K562 (cell line): ENCODE data around the gene LRRC4B. TPM values are rescaled to one million over a fixed set of nuclear protein-coding genes. Genes with fewer than 3 reads are reported as not detected.
A peak's percentile ranks its signal among the peaks of the same experiment; 100 is the strongest.

ENCODE experiments used
- ATAC-seq: fragments of 200-7000 bp; cut with Tn5 transposase; 3 replicates; pipeline ENCODE4 v1.9.1; 2020; ENCODE audit warnings: moderate library complexity
- BruUV-seq: library from RNA; stranded (reverse); fragments of 400-500 nt; replicated peaks from 2 replicates; lab custom pipeline; 2021; lab: Mats Ljungman, UMichigan
- CTCF ChIA-PET: fragments of 300-600 bp; formaldehyde crosslinking; extraction: SDS; loops from one replicate; lab custom pipeline; 2021; ENCODE audit warnings: low intra/inter-chr PET ratio; lab: Yijun Ruan, JAX
- POLR2A ChIA-PET: fragments of 300-600, 350-650 bp; sonication (Branson Sonifier 250); formaldehyde crosslinking; extraction: SDS; loops from one replicate; lab custom pipeline; 2021; ENCODE audit warnings: antibody characterized with exemption, inconsistent platforms; lab: Yijun Ruan, JAX
- DNase-seq, 4 experiments: peaks; one replicate each; pipeline versions ENCODE4 v3.0.0 to v3.0.0-alpha.2; 2011 to 2018; ENCODE audit warnings: low spot score in 3 of 4, mixed read lengths in 3 of 4; ENCODE audit errors: extremely low read depth in 1 of 4
- FAIRE-seq: peaks from 2 replicates; lab custom pipeline; 2011; peaks lifted over from hg19 to GRCh38; lab: Jason Lieb, UNC
- H2AFZ ChIP-seq: 2 replicates; pipeline ENCODE4 v1.6.0; 2011; ENCODE audit warnings: low read depth, low read length, control low read depth, inconsistent platforms
- H3K27ac ChIP-seq: fragments of 200-600 bp; 3 replicates; pipeline ENCODE4 v1.8.0; 2011; ENCODE audit warnings: low read depth, mild to moderate bottlenecking, control low read depth, inconsistent platforms, low read length, moderate library complexity, mixed read lengths; ENCODE audit errors: extremely low read depth
- H3K27me3 ChIP-seq, 2 experiments: fragments of 300-600 bp in 1 of 2; 2 replicates in 1 of 2; 3 replicates in 1 of 2; pipeline versions ENCODE4 v1.6.0 to v1.8.0; 2011; ENCODE audit warnings: inconsistent platforms in 2 of 2, low read length in 2 of 2, mild to moderate bottlenecking in 1 of 2, mixed read lengths in 1 of 2, moderate library complexity in 1 of 2; ENCODE audit not compliant: control insufficient read depth in 2 of 2, insufficient read depth in 2 of 2
- H3K36me3 ChIP-seq: fragments of 300-600 bp; 3 replicates; pipeline ENCODE4 v1.8.0; 2011; ENCODE audit warnings: mild to moderate bottlenecking, low read length, inconsistent platforms; ENCODE audit not compliant: control insufficient read depth, insufficient read depth
- H3K4me1 ChIP-seq, 2 experiments: fragments of 200-600 bp in 1 of 2; replicated peaks in 1 of 2; 2 replicates in 1 of 2; 3 replicates in 1 of 2; pipeline versions ENCODE4 v1.5.1 to v1.8.0; 2011; ENCODE audit warnings: inconsistent platforms in 2 of 2, low read length in 2 of 2, mild to moderate bottlenecking in 1 of 2, mixed read lengths in 1 of 2, moderate library complexity in 1 of 2; ENCODE audit not compliant: control insufficient read depth in 2 of 2, insufficient read depth in 2 of 2
- H3K4me2 ChIP-seq: 2 replicates; pipeline ENCODE4 v1.6.1; 2011; ENCODE audit warnings: low read length, control low read depth, inconsistent platforms, mixed read lengths; ENCODE audit not compliant: insufficient read depth
- H3K4me3 ChIP-seq: fragments of 200-600 bp; sonication (generic), shearing (Covaris generic); 2 replicates; pipeline ENCODE4 v1.5.1; 2016; ENCODE audit warnings: control low read depth, inconsistent platforms
- H3K79me2 ChIP-seq: fragments of 200-600 bp; 3 replicates; pipeline ENCODE4 v1.8.0; 2011; ENCODE audit warnings: low read length, inconsistent platforms; ENCODE audit not compliant: control insufficient read depth, insufficient read depth
- H3K9ac ChIP-seq, 2 experiments: 2 replicates each; pipeline versions ENCODE4 v1.6.0 to v1.6.1; 2011; ENCODE audit warnings: low read depth in 2 of 2, low read length in 2 of 2, control low read depth in 1 of 2, inconsistent platforms in 1 of 2, mild to moderate bottlenecking in 1 of 2, mixed read lengths in 1 of 2; ENCODE audit not compliant: insufficient read depth in 1 of 2
- H3K9me1 ChIP-seq: one replicate; pipeline ENCODE4 v1.6.0; 2011; ENCODE audit warnings: inconsistent platforms, mild to moderate bottlenecking, low read length, moderate library complexity; ENCODE audit not compliant: control insufficient read depth, insufficient read depth
- H3K9me3 ChIP-seq: replicated peaks from 2 replicates; pipeline ENCODE4 v1.5.1; 2011; ENCODE audit warnings: low read depth, low read length, inconsistent platforms; ENCODE audit not compliant: control insufficient read depth, insufficient read depth
- H4K20me1 ChIP-seq: replicated peaks from 2 replicates; pipeline ENCODE4 v1.6.1; 2011; ENCODE audit warnings: low read length, inconsistent platforms, mixed read lengths; ENCODE audit not compliant: control insufficient read depth, insufficient read depth
- ATF6 ChIP-seq: sonication (generic); formaldehyde crosslinking; IDR thresholded peaks from 2 replicates; pipeline ENCODE4 v1.4.0; 2020; ENCODE audit warnings: mild to moderate bottlenecking, missing genetic modification reagents
- CC2D1A ChIP-seq: fragments of 450-650 bp; IDR thresholded peaks from 2 replicates; pipeline ENCODE4 v1.6.1; 2017; ENCODE audit warnings: mild to moderate bottlenecking
- HOMEZ ChIP-seq: fragments of 250-450 bp; sonication (Bioruptor Pico); IDR thresholded peaks from 2 replicates; pipeline ENCODE4 v1.4.0; 2020; ENCODE audit warnings: mild to moderate bottlenecking, moderate library complexity
- NR2C1 ChIP-seq, 2 experiments: fragments of 450-650 bp; IDR thresholded peaks; 2 replicates each; pipeline ENCODE4 v1.6.1; 2017; ENCODE audit warnings: mild to moderate bottlenecking in 2 of 2, antibody characterized with exemption in 1 of 2, inconsistent platforms in 1 of 2, missing compliant biosample characterization in 1 of 2, missing genetic modification characterization in 1 of 2
- NRF1 ChIP-seq, 2 experiments: fragments of 450-650 bp; IDR thresholded peaks in 1 of 2; conservative IDR thresholded peaks in 1 of 2; 2 replicates each; pipeline ENCODE4 v1.6.1; 2014; ENCODE audit warnings: mild to moderate bottlenecking in 2 of 2
- PRDM10 ChIP-seq: fragments of 450-650 bp; IDR thresholded peaks from 2 replicates; pipeline ENCODE4 v1.6.1; 2018; ENCODE audit not compliant: partially characterized antibody
- SUPT5H ChIP-seq: fragments of 450-650 bp; IDR thresholded peaks from 2 replicates; pipeline ENCODE4 v1.6.1; 2016
- WGBS: fragments of 100-300 bp; shearing (Covaris generic); methylation state at CpG from one replicate; pipeline ENCODE4 v1.1.6; 2016; ENCODE audit warnings: low coverage, mixed read lengths; ENCODE audit not compliant: insufficient coverage; ENCODE audit errors: missing lambda C conversion rate; 5-methylcytosine and 5-hydroxymethylcytosine counted together
- in situ Hi-C: fragments of 300-500 bp; cut with MboI; formaldehyde crosslinking; loops from 4 replicates; pipeline ENCODE4 v1.15.0; 2018; ENCODE audit warnings: inconsistent platforms, mixed read lengths
- intact Hi-C: fragments of 100-400 bp; cut with micrococcal nuclease; formaldehyde crosslinking; loops from 2 replicates; pipeline ENCODE4 v1.14.2; 2022
- polyA plus RNA-seq, 8 experiments: library from polyadenylated mRNA; depleted of rRNA in 4 of 8; stranded (reverse) in 5 of 8; unstranded in 3 of 8; fragments of >200 nt; fragmentation: Nextera tagmentation in 2 of 8; fragmentation: Illumina TruSeq in 1 of 8; extraction: Ambion mirVana in 2 of 8; extraction: Trizol in 1 of 8; gene quantifications; 2 replicates each; pipeline versions ENCODE4 v1.2.1 to v1.2.3, GENCODE V29; 2011 to 2014; ENCODE audit warnings: inconsistent platforms in 1 of 8, missing spikeins in 1 of 8
- total RNA-seq, 7 experiments: library from RNA; depleted of rRNA in 6 of 7; stranded (reverse); fragments of >200 nt in 6 of 7; fragmentation: Illumina TruSeq in 2 of 7; extraction: Trizol in 2 of 7; gene quantifications; 2 replicates each; pipeline versions ENCODE4 v1.2.1 to v1.2.3, GENCODE V29; 2011 to 2021; ENCODE audit warnings: low replicate concordance in 1 of 7

The LRRC4B gene
- total and polyA plus RNA-seq, 9 of the 15 experiments (the other 6 are each of a cell fraction or from before 2014, with no cell fraction given): 0.18 to 9.6 (median 2.9) TPM; not detected in 2

GRCh38 chr19:50501568-50502475, 66.4 kb downstream of the LRRC4B start (continued):
- TF ChIP-seq HOMEZ (CRISPR knock-in tag) (no peak), ATF6 (CRISPR knock-in tag) (no peak), SUPT5H (no peak)
- TF ChIP-seq, all 486 proteins: peak for 0

- Histone ChIP-seq H3K4me3 (no peak overlapping the region), H3K27me3 (no peaks in the 10 kb centered on the region), H3K9me3 (no peaks in the 10 kb centered on the region), H3K4me1 (peaks cover 0 to 35% of the 10 kb centered on the region in 2 experiments; a peak in 4 of 5 replicates), H4K20me1 (no peaks in the 10 kb centered on the region), H3K9me1 (no peaks in the 10 kb centered on the region), H3K36me3 (no peaks in the 10 kb centered on the region), H3K9ac (peak overlapping the region in 1 of 2 experiments; percentile 66; a peak in 2 of 4 replicates), H2AFZ (no peak overlapping the region), H3K4me2 (no peak overlapping the region), H3K79me2 (no peaks in the 10 kb centered on the region), H3K27ac (no peak overlapping the region)
- TF ChIP-seq PRDM10 (peak; percentile 58), CC2D1A (no peak), NRF1 (conservative IDR thresholded peaks at IDR 0.05 in 1 of 2, IDR thresholded peaks at IDR 0.05 in 1 of 2) (peak in 1 of 2 experiments; percentile 19; a peak in 1 of 4 replicates), NR2C1 (IDR thresholded peaks at IDR 0.05) (no peak), NR2C1 (tag; IDR thresholded peaks at IDR 0.05) (peak; percentile 59)
- FAIRE-seq: no peak
- DNase-seq: no peak
- WGBS: 40% methylated on average over 12 of the region's 12 CpGs
- peak; percentile 29 for ATAC-seq
- intact Hi-C loops (no loop called here), in situ Hi-C loops (no loop called here)
- BruUV-seq: no TSS peak
- CTCF ChIA-PET: no interaction called here
- POLR2A ChIA-PET: interaction anchor here (0.5 to 0.6 kb wide), 2 partner anchors 150 to 200 kb away, joined by 3 to 4 read pairs; no protein-coding TSS in a partner anchor
Observed at GRCh38 chr19:50501186-50501567, 67.1 kb downstream of the LRRC4B start.
